HG03103 (cell line): Measurements from ENCODE around the gene PCDH18.
"Not testable (repeated sequence)": the region's sequence is repeated elsewhere in the genome, so short reads cannot be mapped to it uniquely, and the experiment has no call there.

Source experiments
- ATAC-seq: cut with Tn5 transposase; IDR thresholded peaks from one replicate; pipeline ENCODE4 v1.9.1; 2021; ENCODE audit warnings: low read depth; ENCODE audit not compliant: unreplicated experiment

Gene PCDH18

GRCh38 chr4:137531986-137532868, at the start of gene PCDH18:
Gene PCDH18 (minus strand): TSS chr4:137532494. CDS start chr4:137532088, 406 bp downstream.
- peak; percentile 48 for ATAC-seq

- ATAC-seq: no peak
Measured at GRCh38 chr4:137576446-137576845, 44.2 kb upstream of the PCDH18 start.

GRCh38 chr4:137572647-137573046, 40.4 kb upstream of the PCDH18 start:
- ATAC-seq: no peak

- ATAC-seq: no peak
Measured at GRCh38 chr4:137572163-137572562, 39.9 kb upstream of the PCDH18 start.

GRCh38 chr4:137559801-137560200, 27.5 kb upstream of the PCDH18 start:
- no peak for ATAC-seq

GRCh38 chr4:137558951-137559350, 26.7 kb upstream of the PCDH18 start:
- ATAC-seq: no peak

GRCh38 chr4:137545461-137545861, 13.2 kb upstream of the PCDH18 start:
- no peak for ATAC-seq

- no peak for ATAC-seq
Measured at GRCh38 chr4:137543648-137544047, 11.4 kb upstream of the PCDH18 start.

- ATAC-seq: no peak
Measured at GRCh38 chr4:137543198-137543597, 10.9 kb upstream of the PCDH18 start.

- ATAC-seq: no peak
Measured at GRCh38 chr4:137541876-137542646, 9.8 kb upstream of the PCDH18 start.

GRCh38 chr4:137541181-137541580, 8.9 kb upstream of the PCDH18 start:
- no peak for ATAC-seq

- no peak for ATAC-seq
Measured at GRCh38 chr4:137540356-137540755, 8.1 kb upstream of the PCDH18 start.

- no peak for ATAC-seq
Measured at GRCh38 chr4:137538526-137538925, 6.2 kb upstream of the PCDH18 start.

GRCh38 chr4:137537807-137538206, 5.5 kb upstream of the PCDH18 start:
- not testable (repeated sequence) for ATAC-seq

- no peak for ATAC-seq
Measured at GRCh38 chr4:137536789-137537561, 4.7 kb upstream of the PCDH18 start.

- ATAC-seq: no peak
Measured at GRCh38 chr4:137535718-137536117, 3.4 kb upstream of the PCDH18 start.

- no peak for ATAC-seq
Measured at GRCh38 chr4:137534516-137534915, 2.2 kb upstream of the PCDH18 start.

GRCh38 chr4:137533855-137534254, 1.6 kb upstream of the PCDH18 start:
- no peak for ATAC-seq

GRCh38 chr4:137532869-137533236, 559 bp upstream of the PCDH18 start:
- ATAC-seq: no peak

GRCh38 chr4:137531168-137531985, 917 bp downstream of the PCDH18 start:
- no peak for ATAC-seq
